Liver (tissue), 9 donors: Measurements from ENCODE around the gene ZNF440. TPM values are rescaled to one million over a fixed set of nuclear protein-coding genes. Genes with fewer than 3 reads are reported as not detected.
"Not testable (repeated sequence)": the region's sequence is repeated elsewhere in the genome, so short reads cannot be mapped to it uniquely, and the experiment has no call there.

Experiments
- DNase-seq: peaks from one replicate; pipeline ENCODE4 v3.0.0-alpha.2; 2017; ENCODE audit warnings: low spot score
- H3K27ac ChIP-seq, 2 donors: one replicate each; pipeline ENCODE4 v1.7.0; 2013; ENCODE audit warnings: inconsistent platforms in 2 of 2, low read length in 2 of 2, control low read depth in 1 of 2, low read depth in 1 of 2, mild to moderate bottlenecking in 1 of 2
- H3K27me3 ChIP-seq, 4 donors: one replicate each; pipeline versions ENCODE4 v1.6.1 to v1.7.0; 2013; ENCODE audit warnings: low read length in 3 of 4, inconsistent platforms in 1 of 4, mild to moderate bottlenecking in 1 of 4, moderate library complexity in 1 of 4; ENCODE audit not compliant: control insufficient read depth in 4 of 4, insufficient read depth in 4 of 4
- H3K36me3 ChIP-seq, 4 donors: one replicate each; pipeline versions ENCODE4 v1.6.1 to v1.7.0; 2013; ENCODE audit warnings: low read length in 3 of 4, mild to moderate bottlenecking in 3 of 4, low read depth in 1 of 4, moderate library complexity in 1 of 4; ENCODE audit not compliant: control insufficient read depth in 4 of 4, insufficient read depth in 3 of 4
- H3K4me1 ChIP-seq, 4 donors: one replicate each; pipeline versions ENCODE4 v1.6.1 to v1.7.0; 2013; ENCODE audit warnings: low read length in 3 of 4, mild to moderate bottlenecking in 3 of 4, moderate library complexity in 1 of 4; ENCODE audit not compliant: control insufficient read depth in 4 of 4, insufficient read depth in 4 of 4
- H3K4me3 ChIP-seq, 3 donors: one replicate each; pipeline versions ENCODE4 v1.6.1 to v1.7.0; 2013; ENCODE audit warnings: low read length in 3 of 3, control low read depth in 1 of 3, low read depth in 1 of 3, mild to moderate bottlenecking in 1 of 3
- H3K9ac ChIP-seq, 2 donors: one replicate each; pipeline ENCODE4 v1.7.0; 2013; ENCODE audit warnings: low read length in 2 of 2, mild to moderate bottlenecking in 2 of 2, moderate library complexity in 2 of 2, control low read depth in 1 of 2, low read depth in 1 of 2
- H3K9me3 ChIP-seq, 4 donors: one replicate each; pipeline versions ENCODE4 v1.6.1 to v1.7.0; 2013; ENCODE audit warnings: low read length in 3 of 4; ENCODE audit not compliant: control insufficient read depth in 4 of 4
- CTCF ChIP-seq: fragments of 150-350 bp; IDR thresholded peaks from 2 replicates; pipeline ENCODE4 v1.5.1; 2017; ENCODE audit warnings: improper control_type of control experiment, low read depth, low read length; ENCODE audit not compliant: missing input control
- FOXA2 ChIP-seq: IDR thresholded peaks from 2 replicates; pipeline ENCODE4 v1.6.1; 2016; ENCODE audit warnings: antibody characterized with exemption
- GABPA ChIP-seq, 2 donors: IDR thresholded peaks in 1 of 2; conservative IDR thresholded peaks in 1 of 2; 2 replicates each; pipeline ENCODE4 v1.6.1; 2016; ENCODE audit warnings: antibody characterized with exemption in 2 of 2, mild to moderate bottlenecking in 1 of 2, moderate library complexity in 1 of 2
- HNF4A ChIP-seq, 2 donors: conservative IDR thresholded peaks; 2 replicates each; pipeline ENCODE4 v1.6.1; 2016; ENCODE audit warnings: antibody characterized with exemption in 2 of 2, mild to moderate bottlenecking in 2 of 2
- HNF4G ChIP-seq: IDR thresholded peaks from 2 replicates; pipeline ENCODE4 v1.6.1; 2016; ENCODE audit warnings: antibody characterized with exemption
- MAX ChIP-seq: IDR thresholded peaks from 2 replicates; pipeline ENCODE4 v1.6.1; 2016; ENCODE audit warnings: antibody characterized with exemption
- NR2F2 ChIP-seq: IDR thresholded peaks from 2 replicates; pipeline ENCODE4 v1.6.1; 2016; ENCODE audit warnings: antibody characterized with exemption
- RAD21 ChIP-seq, 2 donors: IDR thresholded peaks; 2 replicates each; pipeline ENCODE4 v1.6.1; 2016; ENCODE audit warnings: antibody characterized with exemption in 2 of 2, mild to moderate bottlenecking in 2 of 2
- REST ChIP-seq: IDR thresholded peaks from 2 replicates; pipeline ENCODE4 v1.6.1; 2016; ENCODE audit warnings: antibody characterized with exemption, mild to moderate bottlenecking
- RXRA ChIP-seq, 2 donors: IDR thresholded peaks; 2 replicates each; pipeline ENCODE4 v1.6.1; 2017 to 2018; ENCODE audit warnings: antibody characterized with exemption in 2 of 2, mild to moderate bottlenecking in 1 of 2
- SP1 ChIP-seq: IDR thresholded peaks from 2 replicates; pipeline ENCODE4 v1.6.1; 2018; ENCODE audit warnings: antibody characterized with exemption, mild to moderate bottlenecking
- TAF1 ChIP-seq: conservative IDR thresholded peaks from 2 replicates; pipeline ENCODE4 v1.6.1; 2016; ENCODE audit warnings: antibody characterized with exemption, mild to moderate bottlenecking
- YY1 ChIP-seq: IDR thresholded peaks from 2 replicates; pipeline ENCODE4 v1.6.1; 2016; ENCODE audit warnings: antibody characterized with exemption, mild to moderate bottlenecking
- WGBS: extraction: QIAGEN DNeasy Blood & Tissue Kit; methylation state at CpG from one replicate; pipeline ENCODE4 v1.1.7; 2013; 5-methylcytosine and 5-hydroxymethylcytosine counted together
- polyA plus RNA-seq, 2 donors: library from polyadenylated mRNA; stranded (reverse) in 1 of 2; unstranded in 1 of 2; fragments of 200-250 nt in 1 of 2; fragments of >200 nt in 1 of 2; fragmentation: Nextera tagmentation in 1 of 2; extraction: Ambion mirVana in 1 of 2; gene quantifications; one replicate each; pipeline versions ENCODE4 v1.2.1 to v1.2.3, GENCODE V29; 2013 to 2015
- total RNA-seq, 2 donors: library from RNA; depleted of rRNA; stranded (reverse); fragments of >200 nt; gene quantifications; one replicate each; pipeline ENCODE4 v1.2.3, GENCODE V29; 2014
- donor health status: healthy.
- donor health status: healthy.
- donor health status: healthy.
- donor health status: healthy.
- donor health status: healthy.

ZNF440 gene
- total and polyA plus RNA-seq, 4 donors: 1.3 to 8.5 (median 4.3) TPM

- Histone ChIP-seq H3K4me1 (peaks cover 3 to 18% (median 10%) of the 10 kb centered on the region in 4 donors), H3K9ac (peak overlapping the region; percentile 47 to 62), H3K4me3 (peak overlapping the region; percentile 68 to 82 (median 74)), H3K36me3 (peaks cover 0 to 2% (median 0%) of the 10 kb centered on the region in 4 donors), H3K27ac (peak overlapping the region; percentile 84 to 96), H3K9me3 (peaks cover 0 to 9% (median 6%) of the 10 kb centered on the region in 4 donors), H3K27me3 (no peaks in the 10 kb centered on the region)
- WGBS: 2% methylated on average over 20 of the region's 20 CpGs
- DNase-seq: peak; percentile 66
- TF ChIP-seq GABPA (IDR thresholded peaks at IDR 0.05 in 1 of 2, conservative IDR thresholded peaks at IDR 0.05 in 1 of 2) (peak in 1 of 2 donors; percentile 41), MAX (peak; percentile 65), FOXA2 (no peak), HNF4A (conservative IDR thresholded peaks at IDR 0.05) (peak in 1 of 2 donors; percentile 46), TAF1 (peak; percentile 71), REST (peak; percentile 17), RAD21 (IDR thresholded peaks at IDR 0.05) (peak; percentile 15 to 39), HNF4G (no peak), CTCF (no peak), YY1 (peak; percentile 33), RXRA (IDR thresholded peaks at IDR 0.05) (peak; percentile 72 to 76), SP1 (peak; percentile 56)
Measured at GRCh38 chr19:11767633-11768133, 46.4 kb upstream of the ZNF440 start.

GRCh38 chr19:11769995-11770394, 44.1 kb upstream of the ZNF440 start:
- Histone ChIP-seq H3K36me3 (peaks cover 0 to 2% (median 1%) of the 10 kb centered on the region in 4 donors), H3K27me3 (no peaks in the 10 kb centered on the region), H3K27ac (no peak overlapping the region), H3K4me3 (no peak overlapping the region), H3K4me1 (peaks cover 3 to 18% (median 10%) of the 10 kb centered on the region in 4 donors), H3K9me3 (peaks cover 3 to 16% (median 9%) of the 10 kb centered on the region in 4 donors), H3K9ac (no peak overlapping the region)
- 95% methylated on average over 4 of the region's 4 CpGs for WGBS
- DNase-seq: no peak
- TF ChIP-seq NR2F2: no peak
- no peak for TF ChIP-seq CTCF
- no peak for TF ChIP-seq YY1

GRCh38 chr19:11771520-11771919, 42.6 kb upstream of the ZNF440 start:
- H3K36me3 ChIP-seq, H3K27ac ChIP-seq, DNase-seq, H3K9ac ChIP-seq, H3K27me3 ChIP-seq: not testable (repeated sequence)
- WGBS: 88% methylated on average over 11 of the region's 11 CpGs
- Histone ChIP-seq H3K4me1 (peaks cover 0 to 16% (median 10%) of the 10 kb centered on the region in 4 donors), H3K9me3 (peaks cover 9 to 29% (median 13%) of the 10 kb centered on the region in 4 donors), H3K4me3 (peak overlapping the region in 1 of 3 donors; percentile 12)

- H3K4me3 ChIP-seq: peak overlapping the region in 2 of 3 donors; percentile 45 to 54
- H3K36me3 ChIP-seq: peaks cover 15 to 54% (median 47%) of the 10 kb centered on the region in 4 donors
- peaks cover 44 to 69% (median 49%) of the 10 kb centered on the region in 4 donors for H3K9me3 ChIP-seq
Measured at GRCh38 chr19:11776669-11777068, 37.4 kb upstream of the ZNF440 start.

More at GRCh38 chr19:11776669-11777068, 37.4 kb upstream of the ZNF440 start:
- H3K27ac ChIP-seq, H3K9ac ChIP-seq, DNase-seq, H3K27me3 ChIP-seq, H3K4me1 ChIP-seq: not testable (repeated sequence)
- 98% methylated on average over 11 of the region's 11 CpGs for WGBS
